ENCODE measurements around the gene MYH11. TPM values are rescaled to one million over a fixed set of nuclear protein-coding genes. Genes with fewer than 3 reads are reported as not detected.

The MYH11 gene
- total and polyA plus RNA-seq, 2 of the 13 experiments (the other 11 are each of a cell fraction or from before 2014, with no cell fraction given) = not detected

DNA sequence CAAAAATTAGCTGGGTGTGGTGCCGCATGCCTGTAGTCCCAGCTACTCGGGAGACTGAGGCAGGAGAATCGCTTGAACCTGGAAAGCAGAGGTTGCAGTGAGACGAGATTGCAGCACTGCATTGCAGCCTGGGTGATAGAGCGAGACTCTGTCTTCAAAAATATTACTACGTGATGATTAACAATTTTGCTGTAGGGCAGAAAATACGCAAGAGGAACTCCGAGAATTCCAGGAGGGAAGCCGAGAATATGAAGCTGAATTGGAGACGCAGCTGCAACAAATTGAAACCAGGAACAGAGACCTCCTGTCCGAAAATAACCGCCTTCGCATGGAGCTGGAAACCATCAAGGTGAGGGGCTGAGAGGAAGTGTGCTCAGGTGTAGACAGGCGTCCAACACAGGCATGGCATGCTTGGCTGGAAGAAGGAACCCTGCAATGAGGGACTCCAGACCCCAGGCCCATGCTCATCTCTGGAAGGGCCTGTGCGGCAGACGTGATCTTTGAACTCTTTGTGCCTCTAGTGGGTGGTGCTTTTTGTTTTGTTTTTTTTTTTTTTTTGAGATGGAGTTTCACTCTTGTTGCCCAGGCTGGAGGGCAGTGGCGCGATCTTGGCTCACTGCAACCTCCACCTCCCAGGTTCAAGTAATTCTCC lies 189.6 kb downstream of the MYH11 start (continued):
- TF ChIP-seq, protein P1, sequence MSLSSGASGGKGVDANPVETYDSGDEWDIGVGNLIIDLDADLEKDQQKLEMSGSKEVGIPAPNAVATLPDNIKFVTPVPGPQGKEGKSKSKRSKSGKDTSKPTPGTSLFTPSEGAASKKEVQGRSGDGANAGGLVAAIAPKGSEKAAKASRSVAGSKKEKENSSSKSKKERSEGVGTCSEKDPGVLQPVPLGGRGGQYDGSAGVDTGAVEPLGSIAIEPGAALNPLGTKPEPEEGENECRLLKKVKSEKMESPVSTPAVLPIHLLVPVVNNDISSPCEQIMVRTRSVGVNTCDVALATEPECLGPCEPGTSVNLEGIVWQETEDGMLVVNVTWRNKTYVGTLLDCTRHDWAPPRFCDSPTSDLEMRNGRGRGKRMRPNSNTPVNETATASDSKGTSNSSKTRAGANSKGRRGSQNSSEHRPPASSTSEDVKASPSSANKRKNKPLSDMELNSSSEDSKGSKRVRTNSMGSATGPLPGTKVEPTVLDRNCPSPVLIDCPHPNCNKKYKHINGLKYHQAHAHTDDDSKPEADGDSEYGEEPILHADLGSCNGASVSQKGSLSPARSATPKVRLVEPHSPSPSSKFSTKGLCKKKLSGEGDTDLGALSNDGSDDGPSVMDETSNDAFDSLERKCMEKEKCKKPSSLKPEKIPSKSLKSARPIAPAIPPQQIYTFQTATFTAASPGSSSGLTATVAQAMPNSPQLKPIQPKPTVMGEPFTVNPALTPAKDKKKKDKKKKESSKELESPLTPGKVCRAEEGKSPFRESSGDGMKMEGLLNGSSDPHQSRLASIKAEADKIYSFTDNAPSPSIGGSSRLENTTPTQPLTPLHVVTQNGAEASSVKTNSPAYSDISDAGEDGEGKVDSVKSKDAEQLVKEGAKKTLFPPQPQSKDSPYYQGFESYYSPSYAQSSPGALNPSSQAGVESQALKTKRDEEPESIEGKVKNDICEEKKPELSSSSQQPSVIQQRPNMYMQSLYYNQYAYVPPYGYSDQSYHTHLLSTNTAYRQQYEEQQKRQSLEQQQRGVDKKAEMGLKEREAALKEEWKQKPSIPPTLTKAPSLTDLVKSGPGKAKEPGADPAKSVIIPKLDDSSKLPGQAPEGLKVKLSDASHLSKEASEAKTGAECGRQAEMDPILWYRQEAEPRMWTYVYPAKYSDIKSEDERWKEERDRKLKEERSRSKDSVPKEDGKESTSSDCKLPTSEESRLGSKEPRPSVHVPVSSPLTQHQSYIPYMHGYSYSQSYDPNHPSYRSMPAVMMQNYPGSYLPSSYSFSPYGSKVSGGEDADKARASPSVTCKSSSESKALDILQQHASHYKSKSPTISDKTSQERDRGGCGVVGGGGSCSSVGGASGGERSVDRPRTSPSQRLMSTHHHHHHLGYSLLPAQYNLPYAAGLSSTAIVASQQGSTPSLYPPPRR (CRISPR knock-in tag; IDR thresholded peaks at IDR 0.05; ENCODE audit: borderline replicate concordance) = no peak
- no peak for TF ChIP-seq ZNF329 (CRISPR knock-in tag; IDR thresholded peaks at IDR 0.05; ENCODE audit: low read depth)
- no peak for TF ChIP-seq THYN1 (CRISPR knock-in tag; IDR thresholded peaks at IDR 0.05; ENCODE audit: borderline replicate concordance, low read depth)
- TF ChIP-seq DPF2 (CRISPR knock-in tag; IDR thresholded peaks at IDR 0.05; ENCODE audit: borderline replicate concordance, low read depth) = 0 out of 2 replicates have a peak, but pooled peaks have one; percentile 19
- no peak for TF ChIP-seq PHB2 (IDR thresholded peaks at IDR 0.05; ENCODE audit: partially characterized antibody)
- no peak for TF ChIP-seq SNAPC4 (CRISPR knock-in tag; IDR thresholded peaks at IDR 0.05)
- no peak for TF ChIP-seq PRPF4 (IDR thresholded peaks at IDR 0.05; ENCODE audit: low read depth, low read length, poor library complexity, severe bottlenecking)
- no peak for TF ChIP-seq ZNF326 (CRISPR knock-in tag; IDR thresholded peaks at IDR 0.05; ENCODE audit: borderline replicate concordance)
- no peak for TF ChIP-seq ZSCAN29 (CRISPR knock-in tag; conservative IDR thresholded peaks at IDR 0.05)
- TF ChIP-seq GATAD2A (CRISPR knock-in tag; IDR thresholded peaks at IDR 0.05) = peak; percentile 28; the same call in 1 of the 2 replicates
- TF ChIP-seq ATF5 (CRISPR knock-in tag; IDR thresholded peaks at IDR 0.05; ENCODE audit: low read depth) = no peak
- TF ChIP-seq ZNF772 (CRISPR knock-in tag; IDR thresholded peaks at IDR 0.05) = no peak
- no peak for TF ChIP-seq ZKSCAN5 (CRISPR knock-in tag; IDR thresholded peaks at IDR 0.05)
- no peak for TF ChIP-seq ZFP62 (CRISPR knock-in tag; IDR thresholded peaks at IDR 0.05)

All from HepG2 (cell line).